A673 (cell line): Measurements from ENCODE around the gene PRLR. TPM values are rescaled to one million over a fixed set of nuclear protein-coding genes. Genes with fewer than 3 reads are reported as not detected.

ENCODE experiments used
- BruUV-seq: library from RNA; stranded (reverse); fragments of 400-500 nt; replicated peaks from 2 replicates; lab custom pipeline; 2021; lab: Mats Ljungman, UMichigan
- CTCF ChIA-PET: fragments of 300-600 bp; sonication (Branson Sonifier 250); formaldehyde crosslinking; loops from one replicate; lab custom pipeline; 2022; ENCODE audit warnings: antibody characterized with exemption; lab: Charles Lee
- POLR2A ChIA-PET: fragments of 300-600 bp; sonication (Branson Sonifier 250); formaldehyde crosslinking; loops from one replicate; lab custom pipeline; 2022; ENCODE audit warnings: antibody characterized with exemption; ENCODE audit not compliant: low non-redundant PET; lab: Charles Lee
- DNase-seq: peaks from one replicate; pipeline ENCODE4 v3.0.0-alpha.2; 2015; ENCODE audit warnings: low spot score
- H3K27ac ChIP-seq: fragments of 200-600 bp; sonication (generic); 2 replicates; pipeline ENCODE4 v1.5.1; 2016; ENCODE audit warnings: mixed run types, low read depth, mild to moderate bottlenecking, mixed read lengths, antibody characterized with exemption, low read length; ENCODE audit not compliant: poor library complexity, severe bottlenecking
- H3K27me3 ChIP-seq: fragments of 200-600 bp; sonication (generic); replicated peaks from 2 replicates; pipeline ENCODE4 v1.6.1; 2017; ENCODE audit warnings: mixed run types, low read depth, mild to moderate bottlenecking, mixed read lengths, antibody characterized with exemption, low read length; ENCODE audit not compliant: insufficient read depth, poor library complexity
- H3K36me3 ChIP-seq: fragments of 200-600 bp; sonication (generic); 2 replicates; pipeline ENCODE4 v1.6.1; 2016; ENCODE audit warnings: mixed run types, mild to moderate bottlenecking, mixed read lengths, antibody characterized with exemption, low read length; ENCODE audit not compliant: insufficient read depth, poor library complexity, severe bottlenecking
- H3K4me1 ChIP-seq: fragments of 200-600 bp; sonication (generic); 2 replicates; pipeline ENCODE4 v1.6.1; 2017; ENCODE audit warnings: mixed run types, mild to moderate bottlenecking, mixed read lengths, antibody characterized with exemption, low read length; ENCODE audit not compliant: insufficient read depth, poor library complexity, severe bottlenecking
- H3K4me3 ChIP-seq: fragments of 200-600 bp; sonication (generic); 2 replicates; pipeline ENCODE4 v1.5.1; 2016; ENCODE audit warnings: low read depth, mixed run types, mild to moderate bottlenecking, mixed read lengths, low read length; ENCODE audit not compliant: poor library complexity, severe bottlenecking
- H3K9me3 ChIP-seq: fragments of 200-600 bp; sonication (generic); 2 replicates; pipeline ENCODE4 v1.6.1; 2016; ENCODE audit warnings: mixed run types, low read depth, mild to moderate bottlenecking, mixed read lengths, antibody characterized with exemption, low read length; ENCODE audit not compliant: poor library complexity, severe bottlenecking
- CTCF ChIP-seq: fragments of 300-800, 200-600 bp; sonication (generic); conservative IDR thresholded peaks from 2 replicates; pipeline ENCODE4 v1.5.1; 2017; ENCODE audit warnings: low read depth, mild to moderate bottlenecking, antibody characterized with exemption, low read length, moderate library complexity, mixed read lengths
- EZH2 ChIP-seq: fragments of 200-600 bp; sonication (generic); IDR thresholded peaks from 2 replicates; pipeline ENCODE4 v1.6.1; 2017; ENCODE audit warnings: borderline replicate concordance, low read depth, mild to moderate bottlenecking, mixed read lengths, antibody characterized with exemption, low read length; ENCODE audit not compliant: poor library complexity, severe bottlenecking
- intact Hi-C: fragments of 100-400 bp; cut with micrococcal nuclease; formaldehyde crosslinking; loops from one replicate; pipeline ENCODE4 v1.10.0; 2022; ENCODE audit not compliant: unreplicated experiment
- total RNA-seq: library from RNA; stranded (reverse); gene quantifications from 2 replicates; pipeline ENCODE4 v1.2.3, GENCODE V29; 2021

Gene PRLR
- total RNA-seq, 1 experiment from 2014 or later = not detected

GRCh38 chr5:35177783-35178182, 52.5 kb downstream of the PRLR start:
- BruUV-seq = no TSS peak
- ChIA-PET POLR2A (no interaction called here), CTCF (no interaction called here)
- H3K27me3 ChIP-seq = no peaks in the 10 kb centered on the region
- no peaks in the 10 kb centered on the region for H3K36me3 ChIP-seq
- no peak overlapping the region for H3K27ac ChIP-seq
- intact Hi-C loops = no loop called here
- H3K9me3 ChIP-seq = no peaks in the 10 kb centered on the region
- no peak for DNase-seq
- no peak overlapping the region for H3K4me3 ChIP-seq
- TF ChIP-seq EZH2 = no peak
- TF ChIP-seq CTCF = no peak
- H3K4me1 ChIP-seq = no peaks in the 10 kb centered on the region

GRCh38 chr5:35172533-35172932, 57.8 kb downstream of the PRLR start:
- no peaks in the 10 kb centered on the region for H3K36me3 ChIP-seq
- H3K27ac ChIP-seq = no peak overlapping the region
- peaks cover 5% of the 10 kb centered on the region for H3K9me3 ChIP-seq
- ChIA-PET CTCF (no interaction called here), POLR2A (no interaction called here)
- no peak for DNase-seq
- no peaks in the 10 kb centered on the region for H3K27me3 ChIP-seq
- intact Hi-C loops = no loop called here
- no TSS peak for BruUV-seq
- no peaks in the 10 kb centered on the region for H3K4me1 ChIP-seq
- no peak overlapping the region for H3K4me3 ChIP-seq
- TF ChIP-seq CTCF (no peak), EZH2 (no peak)

GRCh38 chr5:35171991-35172390, 58.3 kb downstream of the PRLR start:
- H3K36me3 ChIP-seq = no peaks in the 10 kb centered on the region
- no peak overlapping the region for H3K4me3 ChIP-seq
- no peak for DNase-seq
- intact Hi-C loops = no loop called here
- no peaks in the 10 kb centered on the region for H3K27me3 ChIP-seq
- ChIA-PET CTCF (no interaction called here), POLR2A (no interaction called here)
- H3K9me3 ChIP-seq = peaks cover 5% of the 10 kb centered on the region
- no peak overlapping the region for H3K27ac ChIP-seq
- no peak for TF ChIP-seq EZH2
- TF ChIP-seq CTCF = no peak
- H3K4me1 ChIP-seq = no peaks in the 10 kb centered on the region
- no TSS peak for BruUV-seq
